Tibial artery (tissue), 4 donors: ENCODE data around the gene ADAM17.
"Not testable (repeated sequence)": the region's sequence is repeated elsewhere in the genome, so short reads cannot be mapped to it uniquely, and the experiment has no call there.

Source experiments
- DNase-seq, 2 donors: peaks; one replicate each; pipeline ENCODE4 v3.0.0-alpha.2; 2019
- H3K27ac ChIP-seq, 2 donors: fragments of 200-600 bp; sonication (generic) in 1 of 2; 1 replicate in 1 of 2; 2 replicates in 1 of 2; pipeline ENCODE4 v1.5.1; 2018 to 2019; ENCODE audit warnings: mild to moderate bottlenecking in 1 of 2
- H3K27me3 ChIP-seq, 2 donors: fragments of 200-600 bp; sonication (generic) in 1 of 2; one replicate each; pipeline versions ENCODE4 v1.5.1 to v1.6.0; 2016 to 2019
- H3K36me3 ChIP-seq, 3 donors: fragments of 200-600 bp; sonication (generic) in 2 of 3; one replicate each; pipeline ENCODE4 v1.5.1; 2016 to 2019; ENCODE audit warnings: mild to moderate bottlenecking in 2 of 3
- H3K4me1 ChIP-seq, 4 donors: fragments of 200-600 bp; sonication (generic) in 2 of 4; 1 replicate in 3 of 4; 2 replicates in 1 of 4; pipeline ENCODE4 v1.5.1; 2016 to 2019
- H3K4me3 ChIP-seq, 2 donors: fragments of 200-600 bp; sonication (generic) in 1 of 2; 1 replicate in 1 of 2; 2 replicates in 1 of 2; pipeline ENCODE4 v1.5.1; 2018 to 2019; ENCODE audit warnings: mild to moderate bottlenecking in 2 of 2
- H3K9me3 ChIP-seq, 3 donors: fragments of 200-600 bp; sonication (generic) in 1 of 3; one replicate each; pipeline ENCODE4 v1.5.1; 2016 to 2019
- CTCF ChIP-seq, 2 experiments: fragments of 200-600 bp in 1 of 2; fragments of 450-650 bp in 1 of 2; IDR thresholded peaks; one replicate each; pipeline ENCODE4 v1.5.1; 2017 to 2019; ENCODE audit warnings: antibody characterized with exemption in 2 of 2, mild to moderate bottlenecking in 1 of 2, moderate library complexity in 1 of 2
- intact Hi-C: fragments of 100-400 bp; cut with DNase I; formaldehyde crosslinking; loops from one replicate; pipeline ENCODE4 v1.15.0; 2023; ENCODE audit warnings: low total_unique reads

The ADAM17 gene

GRCh38 chr2:9518163-9518562, 37.5 kb downstream of the ADAM17 start:
- Histone ChIP-seq H3K9me3 (no peaks in the 10 kb centered on the region), H3K4me3 (no peak overlapping the region), H3K4me1 (no peaks in the 10 kb centered on the region), H3K27ac (no peak overlapping the region), H3K36me3 (peaks cover 48 to 76% (median 52%) of the 10 kb centered on the region in 3 donors), H3K27me3 (no peaks in the 10 kb centered on the region)
- no peak for DNase-seq
- no peak for TF ChIP-seq CTCF (IDR thresholded peaks at IDR 0.05)
- intact Hi-C loops = no loop called here

DNA sequence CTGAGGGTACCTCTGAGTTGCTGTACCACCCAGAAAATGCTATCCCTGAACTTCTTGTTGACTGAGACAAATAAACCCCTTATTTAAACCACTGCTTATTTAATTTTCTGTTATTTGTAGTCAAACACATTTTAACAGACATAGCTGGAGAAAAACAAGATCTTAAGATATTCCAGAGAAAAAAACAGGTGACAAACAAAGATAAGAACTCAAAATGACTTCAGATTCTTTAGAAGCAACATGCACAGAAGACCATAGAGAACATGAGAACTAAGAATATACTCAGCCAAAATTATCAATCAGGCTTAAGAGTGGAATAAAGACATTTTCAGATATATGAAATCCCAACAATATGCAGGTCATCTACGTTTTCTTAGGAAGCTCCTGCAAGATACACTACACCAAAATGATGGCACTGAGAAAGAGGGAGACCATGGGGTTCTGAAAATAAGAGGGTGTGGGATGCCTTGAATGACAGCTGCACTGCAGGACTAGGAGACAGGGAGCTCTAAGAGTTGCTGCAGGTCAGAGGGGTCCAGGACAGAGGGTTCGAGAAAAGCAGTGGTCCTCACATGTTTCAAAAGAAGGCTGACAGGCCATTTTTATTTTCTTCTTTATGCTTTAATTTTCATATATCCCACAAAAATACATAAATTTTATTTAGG, 38.4 kb downstream of the ADAM17 start:
- intact Hi-C loops = no loop called here
- no peak for TF ChIP-seq CTCF (IDR thresholded peaks at IDR 0.05)
- H3K36me3 ChIP-seq = peaks cover 54 to 83% (median 57%) of the 10 kb centered on the region in 3 donors
- H3K9me3 ChIP-seq = no peaks in the 10 kb centered on the region
- H3K27ac ChIP-seq = no peak overlapping the region
- no peaks in the 10 kb centered on the region for H3K4me1 ChIP-seq
- H3K4me3 ChIP-seq = no peak overlapping the region
- DNase-seq = no peak
- H3K27me3 ChIP-seq = no peaks in the 10 kb centered on the region

DNA sequence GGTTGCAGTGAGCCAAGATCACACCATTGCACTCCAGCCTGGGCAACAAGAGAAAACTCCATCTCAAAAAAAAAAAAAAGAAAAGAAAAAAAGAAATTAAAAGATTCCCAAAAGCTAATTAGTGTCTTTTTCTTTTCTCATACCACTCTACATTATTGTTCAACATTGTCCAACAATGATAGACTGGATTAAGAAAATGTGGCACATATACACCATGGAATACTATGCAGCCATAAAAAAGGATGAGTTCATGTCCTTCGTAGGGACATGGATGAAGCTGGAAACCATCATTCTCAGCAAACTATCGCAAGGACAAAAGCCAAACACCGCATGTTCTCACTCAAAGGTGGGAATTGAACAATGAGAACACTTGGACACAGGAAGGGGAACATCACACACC, 41.7 kb downstream of the ADAM17 start:
- H3K4me3 ChIP-seq, H3K9me3 ChIP-seq, H3K27ac ChIP-seq, H3K27me3 ChIP-seq, intact Hi-C loops, DNase-seq: not testable (repeated sequence)
- peaks cover 0 to 16% (median 0%) of the 10 kb centered on the region in 4 donors for H3K4me1 ChIP-seq
- H3K36me3 ChIP-seq = peaks cover 35 to 54% (median 52%) of the 10 kb centered on the region in 3 donors

GRCh38 chr2:9508931-9509330, 46.7 kb downstream of the ADAM17 start:
- no peak overlapping the region for H3K4me3 ChIP-seq
- H3K4me1 ChIP-seq = peaks cover 0 to 21% (median 0%) of the 10 kb centered on the region in 4 donors
- no peaks in the 10 kb centered on the region for H3K9me3 ChIP-seq
- no peak for TF ChIP-seq CTCF (IDR thresholded peaks at IDR 0.05)
- intact Hi-C loops = no loop called here
- H3K27ac ChIP-seq = peak overlapping the region in 1 of 2 donors; percentile 35
- no peaks in the 10 kb centered on the region for H3K27me3 ChIP-seq
- peaks cover 19 to 61% (median 60%) of the 10 kb centered on the region in 3 donors for H3K36me3 ChIP-seq
- no peak for DNase-seq

DNA sequence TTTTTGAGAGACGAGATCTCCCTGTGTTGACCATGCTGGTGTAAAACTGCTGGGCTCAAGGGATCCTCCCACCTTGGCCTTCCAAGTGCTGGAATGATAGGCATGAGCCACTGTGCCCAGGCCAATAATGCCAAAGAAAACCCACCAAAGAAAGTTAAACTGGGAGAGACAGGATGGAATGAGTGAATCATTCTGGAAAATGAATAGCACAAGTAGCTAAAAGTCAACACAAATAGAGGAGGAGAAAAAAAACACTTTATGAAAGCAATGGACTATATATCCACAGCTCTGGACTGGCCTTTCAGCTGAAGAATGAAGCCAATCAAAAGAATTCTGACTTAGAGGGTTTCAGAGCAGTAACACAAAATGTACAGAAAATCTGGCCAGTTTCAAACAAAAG, 57.4 kb downstream of the ADAM17 start:
- no peaks in the 10 kb centered on the region for H3K9me3 ChIP-seq
- H3K4me3 ChIP-seq = no peak overlapping the region
- TF ChIP-seq CTCF (IDR thresholded peaks at IDR 0.05) = no peak
- peaks cover 38 to 66% (median 57%) of the 10 kb centered on the region in 3 donors for H3K36me3 ChIP-seq
- peak overlapping the region; percentile 21 to 38 for H3K27ac ChIP-seq
- no peaks in the 10 kb centered on the region for H3K27me3 ChIP-seq
- intact Hi-C loops = no loop called here
- H3K4me1 ChIP-seq = peaks cover 0 to 28% (median 9%) of the 10 kb centered on the region in 4 donors
- no peak for DNase-seq

DNA sequence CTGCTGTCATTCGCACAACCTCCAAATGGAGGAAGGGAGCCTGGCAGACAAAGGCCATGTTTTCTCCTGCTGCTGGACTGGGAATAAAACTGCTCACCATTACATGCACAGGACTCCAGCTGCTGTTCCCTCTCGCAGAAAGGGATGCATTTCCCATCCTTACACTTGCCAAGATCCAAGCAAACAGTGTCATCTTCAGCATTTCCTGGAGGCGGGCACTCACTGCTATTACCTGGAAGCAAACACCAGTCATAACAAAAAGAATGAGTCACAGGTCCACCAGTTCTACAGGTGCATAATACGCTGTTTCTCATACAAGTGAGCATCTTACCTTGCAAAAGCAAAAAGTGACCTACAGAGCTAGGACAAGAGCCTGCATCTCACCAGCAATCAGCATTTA, 58.6 kb downstream of the ADAM17 start:
- H3K4me1 ChIP-seq = peaks cover 0 to 28% (median 9%) of the 10 kb centered on the region in 4 donors
- peaks cover 46 to 67% (median 63%) of the 10 kb centered on the region in 3 donors for H3K36me3 ChIP-seq

More for the DNA sequence above, 58.6 kb downstream of the ADAM17 start:
- Histone ChIP-seq H3K27ac (no peak overlapping the region), H3K9me3 (no peaks in the 10 kb centered on the region), H3K27me3 (no peaks in the 10 kb centered on the region), H3K4me3 (no peak overlapping the region)
- intact Hi-C loops = no loop called here
- no peak for DNase-seq
- no peak for TF ChIP-seq CTCF (IDR thresholded peaks at IDR 0.05)
